Heart left ventricle (tissue), 16 donors: ENCODE results near the gene MAPK8IP1. TPM values are rescaled to one million over a fixed set of nuclear protein-coding genes. Genes with fewer than 3 reads are reported as not detected.
A peak's percentile ranks its signal among the peaks of the same experiment; 100 is the strongest.

Experiments
- ATAC-seq, 4 donors: fragments of 200-7000 bp; cut with Tn5 transposase; one replicate each; pipeline ENCODE4 v1.9.1; 2020 to 2022; ENCODE audit warnings: moderate library complexity in 4 of 4, mild to moderate bottlenecking in 3 of 4, moderate number of reproducible peaks in 1 of 4
- DNase-seq, 5 donors: peaks; one replicate each; pipeline ENCODE4 v3.0.0-alpha.2; 2020
- H3K27ac ChIP-seq, 12 donors: fragments of 200-600 bp; sonication (generic) in 4 of 12; one replicate each; pipeline versions ENCODE4 v1.5.0 to v1.8.0; 2016 to 2022; ENCODE audit warnings: mild to moderate bottlenecking in 2 of 12
- H3K27me3 ChIP-seq, 9 donors: fragments of 200-600 bp; sonication (generic) in 2 of 9; one replicate each; pipeline versions ENCODE4 v1.5.1 to v1.8.0; 2016 to 2022; ENCODE audit warnings: mild to moderate bottlenecking in 3 of 9
- H3K36me3 ChIP-seq, 9 donors: fragments of 200-600 bp; sonication (generic) in 2 of 9; one replicate each; pipeline versions ENCODE4 v1.5.0 to v1.8.0; 2018 to 2022; ENCODE audit warnings: mild to moderate bottlenecking in 2 of 9
- H3K4me1 ChIP-seq, 12 donors: fragments of 200-600 bp; sonication (generic) in 4 of 12; one replicate each; pipeline versions ENCODE4 v1.5.0 to v1.8.0; 2016 to 2022; ENCODE audit warnings: mild to moderate bottlenecking in 3 of 12
- H3K4me3 ChIP-seq, 12 donors: fragments of 200-600 bp; sonication (generic) in 4 of 12; one replicate each; pipeline versions ENCODE4 v1.5.0 to v1.8.0; 2017 to 2022; ENCODE audit warnings: mild to moderate bottlenecking in 9 of 12, moderate library complexity in 4 of 12
- H3K9me3 ChIP-seq, 12 donors: fragments of 200-600 bp; sonication (generic) in 4 of 12; one replicate each; pipeline versions ENCODE4 v1.5.0 to v1.8.0; 2016 to 2022; ENCODE audit warnings: mild to moderate bottlenecking in 1 of 12
- POLR2A ChIP-seq, 2 donors: fragments of 450-650 bp; IDR thresholded peaks; one replicate each; pipeline ENCODE4 v1.6.1; 2017; ENCODE audit warnings: antibody characterized with exemption in 2 of 2, mild to moderate bottlenecking in 2 of 2, moderate library complexity in 2 of 2
- WGBS, 4 donors: extraction: QIAGEN DNeasy Blood & Tissue Kit in 2 of 4; methylation state at CpG; one replicate each; pipeline versions ENCODE4 v1.1.5 to v1.1.7; 2013 to 2018; 5-methylcytosine and 5-hydroxymethylcytosine counted together
- intact Hi-C, 10 donors: fragments of 100-400 bp; cut with DNase I; formaldehyde crosslinking; loops; one replicate each; pipeline versions ENCODE4 v1.11.1 to v1.14.2; 2022
- polyA plus RNA-seq, 2 donors: library from polyadenylated mRNA; stranded (reverse); fragments of 200-250 nt; gene quantifications; one replicate each; pipeline ENCODE4 v1.2.3, GENCODE V29; 2013
- total RNA-seq, 9 donors: library from RNA; depleted of rRNA in 2 of 9; stranded (reverse); fragments of >200 nt in 2 of 9; fragmentation: NEBNext Ultra II Directional in 3 of 9; extraction: Animal tissue kit (Norgen Biotek cat#: 25700) in 3 of 9; gene quantifications; one replicate each; pipeline versions ENCODE4 v1.1.0 to v1.2.4, GENCODE V29; 2016 to 2023
- TF ChIP-seq, protein P1 (sequence below), 12 donors: fragments of 200-600 bp; sonication (generic) in 4 of 12; IDR thresholded peaks; one replicate each; pipeline versions ENCODE4 v1.5.0 to v1.8.0; 2018 to 2022; ENCODE audit warnings: antibody characterized with exemption in 12 of 12, mild to moderate bottlenecking in 5 of 12
- donor health status: ischemic (EF 13 %, LVEDD 7.1; RV severe dilation, severe dysfunction).
- donor health status: healthy with polysubstance abuse.
- donor health status: DM: no; HTN: yes; CAD: no.
- donor health status: DM: no; HTN: no; CAD: no.
- donor health status: ischemic (EF 25% LVEDD 6.9; RV normal size, moderate dysfunction).
- donor health status: ischemic (EF 25% LVEDD 5.7; RV mildly dilated, moderate dysfunction).
- donor health status: healthy.
- donor health status: DM: yes; HTN: yes; CAD: no.
- donor health status: ischemic (EF 35%, LVEDD 5.7; RV mildly dilated, moderate dysfunction).
- donor health status: nonischemic (EF 11% LVEDD 7.7; RV severe dilation, severe dysfunction).
- donor health status: DM: yes; HTN: yes; CAD: no.
- donor health status: PGD.
- donor health status: ischemic (EF 29% LVEDD 5.4; RV normal size, mild dysfunction).
- donor health status: nonischemic (EF 23%, LVEDD 6.1; RV moderate dilation, normal function).

MAPK8IP1 gene
- total and polyA plus RNA-seq, 11 donors: 2.4 to 8.0 (median 7.3) TPM

DNA sequence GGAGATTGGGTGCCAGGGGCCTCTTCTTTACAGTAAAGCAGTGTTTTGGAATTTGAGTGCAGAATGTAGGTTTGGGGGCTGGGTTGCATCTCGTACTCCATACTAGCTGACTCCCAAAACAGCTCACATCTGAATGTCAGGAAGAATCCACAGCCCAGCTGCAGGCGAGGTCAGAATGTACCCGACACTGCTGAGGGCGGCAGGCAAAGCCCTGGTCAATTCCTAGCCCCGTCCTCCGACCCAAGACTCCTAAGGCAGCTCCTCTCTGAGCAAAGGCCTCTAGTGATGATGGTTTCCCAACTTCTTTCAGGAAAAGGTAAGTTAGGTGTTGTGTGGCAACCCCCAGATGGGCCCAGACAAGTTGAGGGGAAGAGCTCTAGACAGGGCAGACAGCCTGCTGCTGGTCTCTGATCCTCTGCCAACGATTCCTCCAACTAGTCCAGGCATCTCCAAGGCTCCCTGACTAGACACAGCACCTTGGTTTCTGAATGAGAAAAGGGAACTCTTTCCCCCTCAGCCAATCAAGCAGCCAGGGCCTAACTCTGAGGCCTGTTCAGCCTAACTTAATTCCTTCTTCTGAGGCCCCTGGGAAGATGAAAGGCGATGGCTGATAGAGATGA is 45.6 kb downstream of the MAPK8IP1 start:
- H3K36me3 ChIP-seq: peaks cover 0 to 52% (median 45%) of the 10 kb centered on the region in 9 donors
- TF ChIP-seq, protein P1, sequence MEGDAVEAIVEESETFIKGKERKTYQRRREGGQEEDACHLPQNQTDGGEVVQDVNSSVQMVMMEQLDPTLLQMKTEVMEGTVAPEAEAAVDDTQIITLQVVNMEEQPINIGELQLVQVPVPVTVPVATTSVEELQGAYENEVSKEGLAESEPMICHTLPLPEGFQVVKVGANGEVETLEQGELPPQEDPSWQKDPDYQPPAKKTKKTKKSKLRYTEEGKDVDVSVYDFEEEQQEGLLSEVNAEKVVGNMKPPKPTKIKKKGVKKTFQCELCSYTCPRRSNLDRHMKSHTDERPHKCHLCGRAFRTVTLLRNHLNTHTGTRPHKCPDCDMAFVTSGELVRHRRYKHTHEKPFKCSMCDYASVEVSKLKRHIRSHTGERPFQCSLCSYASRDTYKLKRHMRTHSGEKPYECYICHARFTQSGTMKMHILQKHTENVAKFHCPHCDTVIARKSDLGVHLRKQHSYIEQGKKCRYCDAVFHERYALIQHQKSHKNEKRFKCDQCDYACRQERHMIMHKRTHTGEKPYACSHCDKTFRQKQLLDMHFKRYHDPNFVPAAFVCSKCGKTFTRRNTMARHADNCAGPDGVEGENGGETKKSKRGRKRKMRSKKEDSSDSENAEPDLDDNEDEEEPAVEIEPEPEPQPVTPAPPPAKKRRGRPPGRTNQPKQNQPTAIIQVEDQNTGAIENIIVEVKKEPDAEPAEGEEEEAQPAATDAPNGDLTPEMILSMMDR (IDR thresholded peaks at IDR 0.05): no peak
- TF ChIP-seq POLR2A (IDR thresholded peaks at IDR 0.05): no peak
- DNase-seq (no peak), ATAC-seq (no peak)
- H3K9me3 ChIP-seq: no peaks in the 10 kb centered on the region
- intact Hi-C loops: no loop called here
- peak overlapping the region in 2 of 12 donors; percentile 44 to 70 for H3K27ac ChIP-seq
- peaks cover 0 to 28% (median 7%) of the 10 kb centered on the region in 12 donors for H3K4me1 ChIP-seq
- H3K27me3 ChIP-seq: peaks cover 0 to 3% (median 0%) of the 10 kb centered on the region in 9 donors
- H3K4me3 ChIP-seq: no peak overlapping the region
- WGBS, 4 donors: 74 to 86% (median 81%) methylated on average over 8 of the region's 8 CpGs

DNA sequence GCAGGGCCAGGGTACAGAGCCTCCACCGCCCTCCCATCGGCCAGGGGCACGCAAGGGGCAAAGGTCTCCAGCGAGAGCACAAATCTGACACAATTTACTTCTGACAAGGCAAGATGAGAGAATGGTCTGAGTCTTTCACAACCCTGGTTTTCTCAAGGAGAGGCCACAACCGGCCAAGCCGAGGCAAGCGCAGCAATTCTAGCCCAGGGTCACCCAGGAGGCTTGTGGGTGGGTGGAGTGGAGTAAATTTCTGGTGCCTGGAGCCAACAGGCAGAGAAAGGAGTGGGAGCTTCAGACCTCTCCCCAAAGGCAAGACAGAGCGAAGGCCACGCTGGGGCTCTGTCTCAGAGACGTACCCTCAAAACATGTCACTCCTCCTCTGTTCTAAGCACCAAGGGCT is 46.3 kb downstream of the MAPK8IP1 start:
- no peaks in the 10 kb centered on the region for H3K9me3 ChIP-seq
- no peaks in the 10 kb centered on the region for H3K27me3 ChIP-seq
- WGBS, 4 donors: 91 to 100% (median 92%) methylated on average over 3 to 10 of the region's 10 CpGs
- peaks cover 0 to 28% (median 7%) of the 10 kb centered on the region in 12 donors for H3K4me1 ChIP-seq
- peaks cover 0 to 59% (median 52%) of the 10 kb centered on the region in 9 donors for H3K36me3 ChIP-seq
- no peak overlapping the region for H3K4me3 ChIP-seq
- H3K27ac ChIP-seq: no peak overlapping the region
- ATAC-seq: no peak
- TF ChIP-seq, protein P1 (IDR thresholded peaks at IDR 0.05): no peak
- no peak for DNase-seq
- intact Hi-C loops: no loop called here

DNA sequence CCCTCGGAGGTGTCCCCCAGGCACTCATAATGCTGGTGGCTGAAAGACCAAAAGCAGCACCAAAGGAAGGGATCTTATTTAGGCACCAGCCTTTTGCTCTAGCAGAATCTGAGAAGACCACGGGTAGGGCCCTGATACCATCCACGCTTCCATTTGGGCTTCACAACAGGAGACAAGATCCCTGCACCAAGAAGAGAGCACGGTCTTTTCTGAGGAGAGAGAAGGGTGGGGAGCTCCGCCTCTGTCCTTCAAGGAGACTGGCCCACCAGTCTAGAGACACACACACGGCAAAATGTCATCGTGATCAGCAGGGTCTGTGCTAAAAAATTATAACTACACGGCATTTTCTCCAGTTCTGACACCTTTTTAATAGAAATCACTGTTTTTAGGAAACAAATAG is 46.8 kb downstream of the MAPK8IP1 start:
- no peak for TF ChIP-seq POLR2A (IDR thresholded peaks at IDR 0.05)
- TF ChIP-seq, protein P1 (IDR thresholded peaks at IDR 0.05): no peak
- intact Hi-C loops: no loop called here
- Histone ChIP-seq H3K9me3 (no peaks in the 10 kb centered on the region), H3K36me3 (peaks cover 0 to 63% (median 57%) of the 10 kb centered on the region in 9 donors), H3K4me3 (no peak overlapping the region), H3K4me1 (peaks cover 0 to 28% (median 7%) of the 10 kb centered on the region in 12 donors), H3K27me3 (no peaks in the 10 kb centered on the region), H3K27ac (no peak overlapping the region)
- DNase-seq (no peak), ATAC-seq (no peak)
- WGBS, 4 donors: 86 to 88% (median 87%) methylated on average over 8 of the region's 8 CpGs

DNA sequence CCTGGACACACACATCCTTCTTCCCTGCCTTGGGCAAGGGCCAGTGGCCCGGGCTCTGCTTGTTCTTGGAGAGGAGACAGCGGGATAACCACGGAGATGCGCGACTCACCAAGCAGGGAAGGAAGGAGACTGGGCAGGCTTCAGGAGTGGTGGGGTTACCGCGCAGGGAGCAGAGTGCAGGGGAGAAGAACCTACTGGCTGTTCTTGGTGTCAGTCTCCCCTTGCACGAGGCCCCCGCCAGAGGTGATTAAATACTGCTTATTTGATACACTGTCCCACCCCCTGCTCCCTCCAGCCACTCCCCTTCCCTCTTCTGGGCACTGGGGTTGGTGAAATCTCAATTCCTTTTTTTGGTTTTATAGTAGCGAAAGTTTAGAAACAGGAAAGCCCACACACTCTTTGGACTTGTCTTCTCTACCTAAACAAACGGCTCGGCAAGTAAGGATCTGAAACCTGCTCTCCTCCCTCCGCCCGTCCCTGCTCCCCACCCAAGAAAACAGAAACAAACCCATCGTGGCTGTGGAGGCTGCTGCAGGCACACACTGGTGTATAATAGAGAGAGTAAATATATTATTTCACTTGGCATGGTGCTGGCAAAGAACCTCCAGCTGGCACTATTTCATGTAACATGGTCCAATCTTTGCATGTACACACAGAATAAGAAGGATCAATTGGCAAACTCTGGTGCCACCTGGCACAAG is 47.8 kb downstream of the MAPK8IP1 start:
- no peak for DNase-seq
- no peaks in the 10 kb centered on the region for H3K9me3 ChIP-seq
- H3K27me3 ChIP-seq: no peaks in the 10 kb centered on the region
- no peak for ATAC-seq
- peaks cover 0 to 74% (median 67%) of the 10 kb centered on the region in 9 donors for H3K36me3 ChIP-seq
- H3K4me1 ChIP-seq: peaks cover 0 to 28% (median 7%) of the 10 kb centered on the region in 12 donors
- WGBS, 4 donors: 80 to 87% (median 85%) methylated on average over 15 of the region's 15 CpGs
- TF ChIP-seq, protein P1 (IDR thresholded peaks at IDR 0.05): no peak
- no peak for TF ChIP-seq POLR2A (IDR thresholded peaks at IDR 0.05)
- H3K4me3 ChIP-seq: no peak overlapping the region
- no peak overlapping the region for H3K27ac ChIP-seq
- intact Hi-C loops: no loop called here
